ENCODE data around the gene SEC31B.

The SEC31B gene

GRCh38 chr10:100519311-100520051 is at the start of gene SEC31B:
SEC31B (minus strand) TSS chr10:100519861; CDS start chr10:100516952, 2,909 bp downstream.
- peak; percentile 83 for DNase-seq

GRCh38 chr10:100568912-100569311 is 49.3 kb upstream of the SEC31B start:
- DNase-seq, result no peak

GRCh38 chr10:100567826-100568225 is 48.2 kb upstream of the SEC31B start:
- no peak for DNase-seq

- DNase-seq, result no peak
Observed at GRCh38 chr10:100567249-100567648, 47.6 kb upstream of the SEC31B start.

GRCh38 chr10:100566561-100566960 is 46.9 kb upstream of the SEC31B start:
- no peak for DNase-seq

GRCh38 chr10:100565206-100565985 is 45.7 kb upstream of the SEC31B start:
- no peak for DNase-seq

- DNase-seq, result peak; percentile 89
Observed at GRCh38 chr10:100562008-100562672, 42.5 kb upstream of the SEC31B start.

GRCh38 chr10:100561005-100561404 is 41.3 kb upstream of the SEC31B start:
- DNase-seq, result no peak

GRCh38 chr10:100560248-100560647 is 40.6 kb upstream of the SEC31B start:
- DNase-seq, result no peak

GRCh38 chr10:100554902-100555301 is 35.2 kb upstream of the SEC31B start:
- DNase-seq, result no peak

- DNase-seq, result no peak
Observed at GRCh38 chr10:100553929-100554328, 34.3 kb upstream of the SEC31B start.

- no peak for DNase-seq
Observed at GRCh38 chr10:100551738-100552137, 32.1 kb upstream of the SEC31B start.

- DNase-seq, result peak; percentile 63
Observed at GRCh38 chr10:100551196-100551595, 31.5 kb upstream of the SEC31B start.

- no peak for DNase-seq
Observed at GRCh38 chr10:100544950-100545349, 25.3 kb upstream of the SEC31B start.

GRCh38 chr10:100537475-100537874 is 17.8 kb upstream of the SEC31B start:
- DNase-seq, result peak; percentile 65

GRCh38 chr10:100535715-100536353 is 16.2 kb upstream of the SEC31B start, which contains the start of gene HIF1AN:
HIF1AN (plus strand) TSS chr10:100535943; CDS start chr10:100535959, 16 bp downstream.
- DNase-seq, result peak; percentile 98

GRCh38 chr10:100535338-100535714 is 15.7 kb upstream of the SEC31B start:
- peak; percentile 37 for DNase-seq

- DNase-seq, result no peak
Observed at GRCh38 chr10:100534726-100535125, 15.1 kb upstream of the SEC31B start.

GRCh38 chr10:100531761-100532160 is 12.1 kb upstream of the SEC31B start:
- no peak for DNase-seq

- DNase-seq, result peak; percentile 97
Observed at GRCh38 chr10:100529475-100530298, 10.0 kb upstream of the SEC31B start, which contains the start of gene NDUFB8. NDUFB8 (minus strand) TSS chr10:100529871; CDS start chr10:100529851, 20 bp downstream.

GRCh38 chr10:100528921-100529474 is 9.3 kb upstream of the SEC31B start:
- peak; percentile 66 for DNase-seq

All from eye (tissue), 1 donor.